G401.6 (cell line): ENCODE measurements around the gene TBATA.

ENCODE experiments used
- FAIRE-seq: peaks from 2 replicates; lab custom pipeline; 2012; peaks lifted over from hg19 to GRCh38; lab: Jason Lieb, UNC

Gene TBATA

GRCh38 chr10:70743430-70743788 is 41.8 kb downstream of the TBATA start:
- no peak for FAIRE-seq

- no peak for FAIRE-seq
Observed at GRCh38 chr10:70742537-70743429, 42.4 kb downstream of the TBATA start.

GRCh38 chr10:70740406-70741288 is 44.5 kb downstream of the TBATA start:
- no peak for FAIRE-seq

- no peak for FAIRE-seq
Observed at GRCh38 chr10:70738761-70739121, 46.4 kb downstream of the TBATA start.

- FAIRE-seq = no peak
Observed at GRCh38 chr10:70738006-70738760, 47.0 kb downstream of the TBATA start.

GRCh38 chr10:70737250-70737649 is 47.9 kb downstream of the TBATA start:
- FAIRE-seq = no peak

GRCh38 chr10:70736525-70736924 is 48.7 kb downstream of the TBATA start:
- no peak for FAIRE-seq

GRCh38 chr10:70735161-70735560 is 50.0 kb downstream of the TBATA start:
- FAIRE-seq = no peak

GRCh38 chr10:70733051-70733450 is 52.1 kb downstream of the TBATA start:
- FAIRE-seq = no peak

- no peak for FAIRE-seq
Observed at GRCh38 chr10:70732569-70732968, 52.6 kb downstream of the TBATA start.

GRCh38 chr10:70730955-70731354 is 54.2 kb downstream of the TBATA start:
- FAIRE-seq = no peak

- no peak for FAIRE-seq
Observed at GRCh38 chr10:70729763-70730357, 55.3 kb downstream of the TBATA start.

- no peak for FAIRE-seq
Observed at GRCh38 chr10:70728328-70728727, 56.8 kb downstream of the TBATA start.

GRCh38 chr10:70726909-70727495 is 58.2 kb downstream of the TBATA start:
- no peak for FAIRE-seq

- no peak for FAIRE-seq
Observed at GRCh38 chr10:70723771-70724170, 61.4 kb downstream of the TBATA start.

- no peak for FAIRE-seq
Observed at GRCh38 chr10:70722820-70723424, 62.3 kb downstream of the TBATA start.
